T-cell (primary cell): ENCODE measurements around the gene OSGIN1. TPM values are rescaled to one million over a fixed set of nuclear protein-coding genes. Genes with fewer than 3 reads are reported as not detected.

Experiments used
- ATAC-seq, 4 experiments: fragments of 200-7000 bp in 3 of 4; fragments of 150-1000 bp in 1 of 4; cut with Tn5 transposase; replicated peaks in 1 of 4; 1 replicate in 3 of 4; 2 replicates in 1 of 4; pipeline ENCODE4 v1.10.0; 2021; ENCODE audit warnings: moderate library complexity in 3 of 4, mild to moderate bottlenecking in 2 of 4, moderate number of reproducible peaks in 1 of 4
- CTCF ChIA-PET, 2 donors: fragments of 300-600 bp; sonication (Branson Sonifier 250); formaldehyde crosslinking; loops; one replicate each; lab custom pipeline; 2022; ENCODE audit warnings: antibody characterized with exemption in 2 of 2; lab: Charles Lee
- POLR2A ChIA-PET, 2 donors: fragments of 300-600 bp; sonication (Branson Sonifier 250); formaldehyde crosslinking; loops; one replicate each; lab custom pipeline; 2022; ENCODE audit warnings: antibody characterized with exemption in 2 of 2; lab: Charles Lee
- DNase-seq, 35 experiments: peaks; one replicate each; pipeline versions ENCODE4 v3.0.0 to v3.0.0-alpha.2; 2013 to 2023
- H3K27ac ChIP-seq: one replicate; pipeline ENCODE4 v1.5.1; 2013; ENCODE audit warnings: low read length
- H3K27me3 ChIP-seq, 2 experiments: replicated peaks in 1 of 2; 1 replicate in 1 of 2; 2 replicates in 1 of 2; pipeline versions ENCODE4 v1.6.1 to v1.7.0; 2013; ENCODE audit warnings: low read length in 1 of 2, mixed read lengths in 1 of 2; ENCODE audit not compliant: control insufficient read depth in 2 of 2, insufficient read depth in 2 of 2; ENCODE audit errors: extremely low read depth in 1 of 2
- H3K36me3 ChIP-seq, 2 donors: 1 replicate in 1 of 2; 2 replicates in 1 of 2; pipeline versions ENCODE4 v1.6.1 to v1.7.0; 2013; ENCODE audit warnings: low read length in 1 of 2; ENCODE audit not compliant: control insufficient read depth in 2 of 2, insufficient read depth in 1 of 2; ENCODE audit errors: extremely low read depth in 1 of 2
- H3K4me1 ChIP-seq, 2 experiments: 1 replicate in 1 of 2; 2 replicates in 1 of 2; pipeline versions ENCODE4 v1.6.1 to v1.7.0; 2013; ENCODE audit warnings: low read length in 2 of 2, mixed read lengths in 1 of 2; ENCODE audit not compliant: insufficient read depth in 2 of 2, control insufficient read depth in 1 of 2; ENCODE audit errors: extremely low read depth in 1 of 2
- H3K4me3 ChIP-seq, 2 donors: 1 replicate in 1 of 2; 2 replicates in 1 of 2; pipeline versions ENCODE4 v1.5.1 to v1.7.0; 2013; ENCODE audit warnings: mild to moderate bottlenecking in 2 of 2, low read length in 1 of 2, moderate library complexity in 1 of 2; ENCODE audit not compliant: control insufficient read depth in 1 of 2; ENCODE audit errors: extremely low read depth in 1 of 2
- H3K9me3 ChIP-seq: 2 replicates; pipeline ENCODE4 v1.7.0; 2013
- H3K27ac Mint-ChIP-seq, 2 donors: one replicate each; pipeline ENCODE4 v1.8.0; 2020 to 2021; ENCODE audit warnings: mild to moderate bottlenecking in 2 of 2, mixed read lengths in 2 of 2
- H3K27me3 Mint-ChIP-seq, 2 donors: one replicate each; pipeline ENCODE4 v1.8.0; 2021 to 2022; ENCODE audit warnings: mixed read lengths in 2 of 2
- H3K36me3 Mint-ChIP-seq: one replicate; pipeline ENCODE4 v1.8.0; 2021; ENCODE audit warnings: mixed read lengths
- H3K4me1 Mint-ChIP-seq, 3 donors: one replicate each; pipeline ENCODE4 v1.8.0; 2020 to 2022; ENCODE audit warnings: mixed read lengths in 3 of 3, mild to moderate bottlenecking in 1 of 3
- H3K4me3 Mint-ChIP-seq, 3 donors: one replicate each; pipeline ENCODE4 v1.8.0; 2020 to 2022; ENCODE audit warnings: mild to moderate bottlenecking in 3 of 3, mixed read lengths in 3 of 3, moderate library complexity in 3 of 3
- H3K9me3 Mint-ChIP-seq, 3 donors: one replicate each; pipeline ENCODE4 v1.8.0; 2020 to 2022; ENCODE audit warnings: mixed read lengths in 3 of 3
- WGBS: methylation state at CpG from one replicate; pipeline ENCODE4 v1.1.5; 2013; ENCODE audit warnings: missing lambda C conversion rate; ENCODE audit not compliant: insufficient coverage; 5-methylcytosine and 5-hydroxymethylcytosine counted together
- total RNA-seq, 35 experiments: library from RNA in 6 of 35; stranded (reverse) in 6 of 35; fragments of 120-200 nt in 1 of 35; gene quantifications; one replicate each; pipeline versions ENCODE4 v1.2.1 to v1.2.4 and lab custom pipeline; 2013 to 2026

The OSGIN1 gene
- total RNA-seq, 5 donors from 2014 or later (not counting 1 experiment from before 2014, with no cell fraction given), result 0.41 to 2.8 (median 1.1) TPM

DNA sequence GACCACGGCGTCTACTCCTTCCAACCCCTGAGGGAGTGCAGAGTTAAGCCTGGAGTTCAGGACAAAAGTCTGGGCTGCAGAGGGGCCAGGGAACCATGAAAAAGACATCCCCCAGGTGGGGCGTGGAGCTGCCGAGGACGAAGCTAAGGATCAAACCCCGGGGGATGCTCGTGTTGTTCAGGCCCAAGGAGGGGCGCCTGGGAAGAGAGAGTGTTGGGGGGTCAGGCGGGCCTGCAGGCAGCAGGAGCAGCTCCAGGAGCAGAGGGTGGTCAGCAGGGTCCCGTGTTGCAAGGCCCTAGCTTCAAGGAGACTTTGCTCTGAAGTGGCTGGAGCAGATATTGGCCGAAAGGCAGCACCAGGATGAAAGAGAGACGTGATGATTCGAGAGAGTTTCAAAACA is 41.7 kb downstream of the OSGIN1 start:
- Histone ChIP-seq H3K36me3 (no peaks in the 10 kb centered on the region), H3K27me3 (peaks cover 0 to 80% of the 10 kb centered on the region in 2 experiments), H3K27ac (no peak overlapping the region), H3K4me1 (no peaks in the 10 kb centered on the region), H3K9me3 (no peaks in the 10 kb centered on the region), H3K4me3 (no peak overlapping the region)
- Mint-ChIP-seq H3K36me3 (no peaks in the 10 kb centered on the region), H3K27ac (no peak overlapping the region), H3K27me3 (peaks cover 40 to 64% of the 10 kb centered on the region in 2 donors), H3K4me1 (peaks cover 0 to 1% (median 0%) of the 10 kb centered on the region in 3 donors), H3K4me3 (no peak overlapping the region), H3K9me3 (no peaks in the 10 kb centered on the region)
- DNase-seq, result no peak
- ChIA-PET CTCF (no interaction called here), POLR2A (no interaction called here)
- WGBS, result 54% methylated on average over 9 of the region's 13 CpGs
- no peak for ATAC-seq

DNA sequence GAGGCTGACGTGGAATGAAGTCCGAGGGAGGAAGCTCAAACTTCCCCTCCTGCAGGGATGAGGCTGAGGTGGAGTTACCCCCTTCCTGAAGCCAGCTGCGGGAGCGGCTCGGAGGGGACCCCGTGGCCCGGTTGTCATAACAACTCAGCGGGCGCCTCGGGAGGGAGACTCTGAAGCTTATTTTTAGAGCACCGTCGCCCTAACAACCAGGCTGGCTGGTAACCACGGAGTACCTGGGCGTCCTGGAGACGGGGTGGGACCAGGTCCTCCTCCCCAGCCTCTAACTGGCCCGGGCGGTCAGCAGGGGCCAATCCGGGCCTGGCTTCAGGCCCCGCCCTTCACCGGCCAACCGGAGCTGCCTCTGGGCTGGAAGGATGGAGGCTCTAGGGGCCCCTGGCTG is 42.7 kb downstream of the OSGIN1 start:
- H3K4me1 Mint-ChIP-seq, result peaks cover 0 to 1% (median 0%) of the 10 kb centered on the region in 3 donors
- ChIA-PET POLR2A (no interaction called here), CTCF (no interaction called here)
- DNase-seq (no peak), ATAC-seq (peak in 1 of 4 experiments; percentile 24)
- H3K36me3 ChIP-seq, result no peaks in the 10 kb centered on the region
- no peak overlapping the region for H3K4me3 ChIP-seq
- H3K4me1 ChIP-seq, result no peaks in the 10 kb centered on the region
- no peak overlapping the region for H3K27ac ChIP-seq
- H3K9me3 ChIP-seq, result no peaks in the 10 kb centered on the region
- WGBS, result 14% methylated on average over 11 of the region's 21 CpGs
- no peak overlapping the region for H3K4me3 Mint-ChIP-seq
- no peaks in the 10 kb centered on the region for H3K36me3 Mint-ChIP-seq
- no peak overlapping the region for H3K27ac Mint-ChIP-seq
- H3K27me3 Mint-ChIP-seq, result peaks cover 38 to 58% of the 10 kb centered on the region in 2 donors
- peaks cover 0 to 81% of the 10 kb centered on the region in 2 experiments for H3K27me3 ChIP-seq
- no peaks in the 10 kb centered on the region for H3K9me3 Mint-ChIP-seq

DNA sequence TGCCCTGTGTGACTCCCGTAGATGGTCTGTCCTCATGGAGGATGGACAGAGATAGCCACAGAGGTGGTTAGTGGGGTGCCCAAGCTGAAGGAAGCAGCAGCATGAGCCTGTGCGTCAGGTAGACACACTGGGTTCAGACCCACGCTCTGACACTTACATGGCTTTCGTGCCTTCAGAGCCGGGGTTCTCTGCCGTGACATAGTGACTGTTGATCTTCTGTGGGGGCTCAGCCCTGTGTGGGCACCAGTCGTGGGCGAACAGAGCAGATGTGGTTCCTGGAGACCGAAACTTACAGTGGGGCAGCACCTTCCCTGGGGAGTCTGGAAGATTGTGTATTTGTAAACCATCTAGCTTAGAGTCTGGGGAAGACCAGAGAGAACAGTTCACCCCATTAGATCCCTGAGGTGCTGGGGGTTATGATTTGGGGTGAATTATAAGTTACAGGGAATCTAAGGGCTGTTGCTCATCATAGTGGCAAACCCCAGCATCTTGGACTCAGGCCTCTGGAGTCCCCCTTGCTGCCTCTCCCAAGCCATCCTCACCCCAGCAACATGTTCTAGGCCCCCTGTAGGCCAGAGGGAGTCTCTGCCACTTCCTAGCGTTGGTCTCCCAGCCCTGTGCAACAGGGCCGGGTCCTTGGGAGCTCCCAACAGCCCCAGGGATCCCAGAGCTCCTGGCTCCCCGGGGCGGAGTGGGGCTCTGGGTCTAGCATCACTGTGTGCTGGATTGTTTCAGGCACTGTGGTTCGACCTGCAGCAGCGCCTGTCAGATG is 43.6 kb downstream of the OSGIN1 start:
- Histone ChIP-seq H3K36me3 (no peaks in the 10 kb centered on the region), H3K27ac (no peak overlapping the region), H3K9me3 (no peaks in the 10 kb centered on the region), H3K4me3 (no peak overlapping the region), H3K27me3 (peaks cover 0 to 88% of the 10 kb centered on the region in 2 experiments), H3K4me1 (no peaks in the 10 kb centered on the region)
- H3K27me3 Mint-ChIP-seq, result peaks cover 38 to 56% of the 10 kb centered on the region in 2 donors
- no peak overlapping the region for H3K27ac Mint-ChIP-seq
- ATAC-seq (no peak), DNase-seq (no peak)
- ChIA-PET CTCF (no interaction called here), POLR2A (no interaction called here)
- peaks cover 0 to 1% (median 0%) of the 10 kb centered on the region in 3 donors for H3K4me1 Mint-ChIP-seq
- 95% methylated on average over 12 of the region's 15 CpGs for WGBS
- no peaks in the 10 kb centered on the region for H3K9me3 Mint-ChIP-seq
- no peak overlapping the region for H3K4me3 Mint-ChIP-seq
- no peaks in the 10 kb centered on the region for H3K36me3 Mint-ChIP-seq

DNA sequence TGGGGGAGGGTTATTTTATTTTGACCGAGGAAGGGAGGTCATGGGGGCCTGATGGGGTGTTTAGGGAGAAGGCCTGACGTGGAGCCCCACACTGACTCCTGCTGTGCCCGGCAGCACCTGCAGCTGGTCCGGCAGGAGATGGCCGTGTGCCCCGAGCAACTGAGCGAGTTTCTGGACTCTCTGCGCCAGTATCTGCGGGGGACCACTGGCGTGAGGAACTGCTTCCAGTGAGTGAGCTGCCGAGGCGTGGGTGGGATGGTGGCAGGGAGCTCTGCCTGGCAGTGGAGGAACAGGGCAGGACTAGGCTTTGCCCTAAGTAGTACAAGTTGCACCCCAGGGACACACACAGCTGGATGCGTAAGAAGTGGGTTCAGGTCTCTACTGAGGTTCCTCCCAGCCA is 45.1 kb downstream of the OSGIN1 start:
- Histone ChIP-seq H3K9me3 (no peaks in the 10 kb centered on the region), H3K27me3 (peaks cover 0 to 86% of the 10 kb centered on the region in 2 experiments), H3K27ac (no peak overlapping the region), H3K4me3 (no peak overlapping the region), H3K36me3 (no peaks in the 10 kb centered on the region), H3K4me1 (no peaks in the 10 kb centered on the region)
- Mint-ChIP-seq H3K4me3 (no peak overlapping the region), H3K27me3 (peaks cover 30 to 44% of the 10 kb centered on the region in 2 donors), H3K4me1 (peaks cover 0 to 1% (median 0%) of the 10 kb centered on the region in 3 donors), H3K27ac (no peak overlapping the region), H3K9me3 (no peaks in the 10 kb centered on the region), H3K36me3 (no peaks in the 10 kb centered on the region)
- 86% methylated on average over 13 of the region's 13 CpGs for WGBS
- POLR2A ChIA-PET, result no interaction called here
- no peak for ATAC-seq
- DNase-seq, result no peak
- CTCF ChIA-PET, result no interaction called here

DNA sequence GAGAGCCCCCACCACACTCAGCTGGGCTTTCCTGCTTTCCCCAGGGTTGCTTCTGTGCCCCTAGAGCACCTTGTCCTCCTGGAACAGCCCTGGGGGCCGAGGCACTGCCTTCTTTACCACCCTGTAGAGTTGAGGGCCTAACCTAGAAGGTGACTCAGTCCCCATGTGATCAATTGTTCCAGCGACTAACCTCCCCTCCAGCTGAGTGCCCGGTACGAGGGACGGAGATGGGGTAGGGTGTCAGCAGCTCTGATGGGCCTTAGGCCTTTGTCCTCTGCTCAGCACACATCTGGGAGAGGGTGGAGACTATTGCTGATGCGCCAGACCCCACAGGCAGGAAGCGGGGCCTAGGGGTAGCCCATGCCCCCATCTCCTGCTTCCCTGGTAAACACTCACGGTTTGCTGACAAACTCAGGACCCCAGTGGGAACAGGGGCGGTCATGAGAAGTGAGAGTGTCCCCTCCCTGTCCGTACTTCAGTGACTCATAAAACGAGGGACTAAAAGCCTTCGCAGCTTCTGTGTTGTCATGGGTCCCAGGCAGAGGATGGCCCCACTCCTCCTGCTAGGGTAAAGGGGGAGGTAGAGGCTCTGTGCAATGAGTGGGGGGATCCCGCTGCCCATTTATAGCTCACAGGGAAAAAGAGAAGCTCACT is 48.1 kb downstream of the OSGIN1 start:
- WGBS, result 59% methylated on average over 4 of the region's 13 CpGs
- Histone ChIP-seq H3K27me3 (peaks cover 0 to 62% of the 10 kb centered on the region in 2 experiments), H3K4me3 (no peak overlapping the region), H3K9me3 (no peaks in the 10 kb centered on the region), H3K27ac (no peak overlapping the region), H3K4me1 (no peaks in the 10 kb centered on the region), H3K36me3 (no peaks in the 10 kb centered on the region)
- CTCF ChIA-PET, result no interaction called here
- POLR2A ChIA-PET, result no interaction called here
- ATAC-seq (no peak), DNase-seq (no peak)
- Mint-ChIP-seq H3K9me3 (no peaks in the 10 kb centered on the region), H3K27ac (no peak overlapping the region), H3K4me1 (no peaks in the 10 kb centered on the region), H3K36me3 (no peaks in the 10 kb centered on the region), H3K4me3 (no peak overlapping the region), H3K27me3 (peaks cover 12 to 25% of the 10 kb centered on the region in 2 donors)

DNA sequence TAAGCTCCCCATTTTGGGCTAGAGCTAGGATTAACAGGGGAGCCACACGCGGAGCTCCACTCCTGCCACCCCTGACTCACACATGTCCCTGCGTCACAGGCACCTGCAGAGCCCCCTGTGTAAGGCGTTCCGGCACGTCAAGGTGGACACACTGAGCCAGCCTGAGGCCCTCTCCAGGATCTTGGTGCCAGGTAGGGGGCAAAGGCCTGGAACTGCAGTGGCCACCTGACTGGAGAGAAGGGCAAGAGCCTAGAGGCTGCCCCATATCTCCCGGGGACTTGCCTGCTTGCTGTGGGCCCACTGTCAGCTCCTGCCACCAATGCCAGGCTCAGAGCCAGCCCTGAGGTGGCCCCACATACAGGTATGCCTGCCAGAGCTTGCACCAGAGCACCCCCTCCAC is 48.7 kb downstream of the OSGIN1 start:
- no peaks in the 10 kb centered on the region for H3K36me3 ChIP-seq
- POLR2A ChIA-PET, result no interaction called here
- no peaks in the 10 kb centered on the region for H3K4me1 Mint-ChIP-seq
- CTCF ChIA-PET, result no interaction called here
- 93% methylated on average over 7 of the region's 7 CpGs for WGBS
- H3K27me3 Mint-ChIP-seq, result peaks cover 6 to 20% of the 10 kb centered on the region in 2 donors
- H3K4me3 ChIP-seq, result no peak overlapping the region
- H3K27ac ChIP-seq, result no peak overlapping the region
- peaks cover 0 to 59% of the 10 kb centered on the region in 2 experiments for H3K27me3 ChIP-seq
- no peaks in the 10 kb centered on the region for H3K36me3 Mint-ChIP-seq
- H3K27ac Mint-ChIP-seq, result no peak overlapping the region
- no peaks in the 10 kb centered on the region for H3K4me1 ChIP-seq
- no peaks in the 10 kb centered on the region for H3K9me3 Mint-ChIP-seq
- no peaks in the 10 kb centered on the region for H3K9me3 ChIP-seq
- no peak for DNase-seq
- H3K4me3 Mint-ChIP-seq, result no peak overlapping the region
- ATAC-seq, result no peak
